Activated T-helper 2 cell treated with anti-CD3 and anti-CD28 coated beads, Interferon-gamma antibody, Interleukin-2, Interleukin-4, amounts not matched to agents 10 μg/mL and 5 μg/mL and 100 μg/mL, durations not matched to agents 14 hours and 24 hours and 36 hours (primary cell): ENCODE results near the gene CEBPZOS. TPM values are rescaled to one million over a fixed set of nuclear protein-coding genes. Genes with fewer than 3 reads are reported as not detected.

Experiments
- DNase-seq: peaks from one replicate; pipeline ENCODE4 v3.0.0; 2021; ENCODE audit warnings: low spot score
- H3K27ac Mint-ChIP-seq: one replicate; pipeline ENCODE4 v1.8.0; 2021; ENCODE audit warnings: mixed read lengths
- H3K27me3 Mint-ChIP-seq: one replicate; pipeline ENCODE4 v1.8.0; 2021; ENCODE audit warnings: low read depth, mixed read lengths
- H3K36me3 Mint-ChIP-seq: one replicate; pipeline ENCODE4 v1.8.0; 2021; ENCODE audit warnings: low read depth, mixed read lengths
- H3K4me1 Mint-ChIP-seq: one replicate; pipeline ENCODE4 v1.8.0; 2021; ENCODE audit warnings: low read depth, mixed read lengths
- H3K4me3 Mint-ChIP-seq: one replicate; pipeline ENCODE4 v1.8.0; 2021; ENCODE audit warnings: low read depth, mild to moderate bottlenecking, moderate library complexity, mixed read lengths
- H3K9me3 Mint-ChIP-seq: one replicate; pipeline ENCODE4 v1.8.0; 2021; ENCODE audit warnings: mixed read lengths
- intact Hi-C: fragments of 100-400 bp; cut with micrococcal nuclease; formaldehyde crosslinking; loops from one replicate; pipeline ENCODE4 v1.15.1; 2023
- total RNA-seq: library from RNA; stranded (reverse); gene quantifications from 2 replicates; pipeline ENCODE4 v1.2.3, GENCODE V29; 2022

Gene CEBPZOS
- total RNA-seq, 1 donor from 2014 or later, result 37.3 TPM

GRCh38 chr2:37226863-37227262 is 30.6 kb downstream of the CEBPZOS start:
- no peak overlapping the region for H3K27ac Mint-ChIP-seq
- no peak for DNase-seq
- no peaks in the 10 kb centered on the region for H3K27me3 Mint-ChIP-seq
- no peak overlapping the region for H3K4me3 Mint-ChIP-seq
- intact Hi-C loops, result no loop called here
- H3K9me3 Mint-ChIP-seq, result no peaks in the 10 kb centered on the region
- peaks cover 61% of the 10 kb centered on the region for H3K36me3 Mint-ChIP-seq
- peaks cover 41% of the 10 kb centered on the region for H3K4me1 Mint-ChIP-seq

DNA sequence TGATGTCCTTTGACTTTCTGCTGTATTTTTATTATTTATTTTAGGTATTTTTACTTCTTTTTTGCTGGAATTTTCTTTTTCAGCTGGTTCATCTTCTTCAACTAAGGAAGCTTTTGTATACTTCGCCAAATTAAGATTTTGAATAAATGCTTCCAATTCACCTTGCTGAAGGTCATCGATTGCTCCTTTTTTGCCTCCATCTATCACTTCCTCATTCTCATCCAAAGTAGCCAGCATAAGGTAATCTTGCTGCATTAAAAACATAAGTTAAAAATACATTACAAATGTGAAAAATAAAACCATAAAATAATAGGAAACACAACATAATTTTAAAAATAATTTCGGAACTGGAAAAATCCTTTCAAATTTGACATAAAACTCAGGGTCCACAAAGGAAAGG is 32.5 kb downstream of the CEBPZOS start:
- Mint-ChIP-seq H3K9me3 (no peaks in the 10 kb centered on the region), H3K27me3 (no peaks in the 10 kb centered on the region), H3K27ac (no peak overlapping the region), H3K4me3 (no peak overlapping the region), H3K36me3 (peaks cover 45% of the 10 kb centered on the region), H3K4me1 (peaks cover 28% of the 10 kb centered on the region)
- intact Hi-C loops, result no loop called here
- no peak for DNase-seq

- no peak for DNase-seq
- peaks cover 27% of the 10 kb centered on the region for H3K4me1 Mint-ChIP-seq
- no peaks in the 10 kb centered on the region for H3K9me3 Mint-ChIP-seq
- peaks cover 44% of the 10 kb centered on the region for H3K36me3 Mint-ChIP-seq
- H3K27ac Mint-ChIP-seq, result no peak overlapping the region
- no peak overlapping the region for H3K4me3 Mint-ChIP-seq
- no peaks in the 10 kb centered on the region for H3K27me3 Mint-ChIP-seq
- intact Hi-C loops, result loop anchor here (2.0 to 5.0 kb wide), 3 partner anchors 94 to 357 kb away; partner anchors contain the start of genes GPATCH11, HEATR5B and PRKD3
These were observed 34.3 kb downstream of the CEBPZOS start for GRCh38 chr2:37230581-37230980.

- no peak within 1 kb of the TSS for H3K4me3 Mint-ChIP-seq
- H3K4me1 Mint-ChIP-seq, result peaks cover 24% of the 10 kb centered on the region
- H3K27ac Mint-ChIP-seq, result no peak within 1 kb of the TSS
- no peaks in the 10 kb centered on the region for H3K9me3 Mint-ChIP-seq
- intact Hi-C loops, result loop anchor here (1.0 to 5.0 kb wide), 10 partner anchors 13 to 356 kb away; partner anchors contain the start of genes CEBPZOS, EIF2AK2, GPATCH11 and HEATR5B
- DNase-seq, result peak; percentile 81
- peaks cover 45% of the 10 kb centered on the region for H3K36me3 Mint-ChIP-seq
- H3K27me3 Mint-ChIP-seq, result no peaks in the 10 kb centered on the region
These were observed 35.2 kb downstream of the CEBPZOS start, which contains the start of the genes CEBPZ and NDUFAF7 for GRCh38 chr2:37231241-37232130. Gene CEBPZ, minus strand, starts transcription at chr2:37231596. Its CDS starts 29 bp downstream, at chr2:37231567. Gene NDUFAF7, plus strand, starts transcription at chr2:37231658. Its CDS starts 48 bp downstream, at chr2:37231706.

GRCh38 chr2:37232131-37232933 is 36.0 kb downstream of the CEBPZOS start:
- Mint-ChIP-seq H3K27ac (no peak overlapping the region), H3K9me3 (no peaks in the 10 kb centered on the region), H3K36me3 (peaks cover 41% of the 10 kb centered on the region), H3K27me3 (no peaks in the 10 kb centered on the region), H3K4me1 (peaks cover 19% of the 10 kb centered on the region), H3K4me3 (no peak overlapping the region)
- no peak for DNase-seq
- intact Hi-C loops, result loop anchor here (5.0 kb wide), 1 partner anchor 355 kb away; no protein-coding TSS in a partner anchor

DNA sequence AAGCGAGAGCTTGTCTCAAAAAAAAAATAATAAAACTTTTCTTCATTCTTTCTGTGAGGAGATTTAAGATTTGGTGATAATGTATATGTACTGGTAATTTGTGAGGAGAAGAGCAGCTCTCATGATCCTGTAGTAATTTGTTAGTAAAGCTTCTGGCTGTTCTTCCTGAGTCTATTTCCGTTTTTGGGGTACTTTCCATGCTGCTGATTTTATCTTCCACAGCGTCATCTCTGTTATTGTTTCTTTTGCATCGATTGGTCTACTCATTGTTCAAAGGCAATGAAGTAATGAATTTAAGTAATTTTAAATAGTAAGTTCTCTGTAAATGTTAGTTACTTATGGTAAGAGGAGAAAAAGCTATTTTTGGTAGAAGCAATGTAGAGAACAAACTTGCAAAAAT is 47.1 kb downstream of the CEBPZOS start:
- no peak for DNase-seq
- peaks cover 5% of the 10 kb centered on the region for H3K9me3 Mint-ChIP-seq
- H3K27me3 Mint-ChIP-seq, result no peaks in the 10 kb centered on the region
- H3K4me3 Mint-ChIP-seq, result no peak overlapping the region
- peaks cover 32% of the 10 kb centered on the region for H3K4me1 Mint-ChIP-seq
- peaks cover 88% of the 10 kb centered on the region for H3K36me3 Mint-ChIP-seq
- peak overlapping the region; percentile 40 for H3K27ac Mint-ChIP-seq
- intact Hi-C loops, result no loop called here

- intact Hi-C loops, result loop anchor here (1.0 kb wide), 1 partner anchor 13 kb away; the partner anchor contains the start of genes CEBPZ and NDUFAF7
- H3K27me3 Mint-ChIP-seq, result no peaks in the 10 kb centered on the region
- H3K36me3 Mint-ChIP-seq, result peaks cover 88% of the 10 kb centered on the region
- peaks cover 32% of the 10 kb centered on the region for H3K4me1 Mint-ChIP-seq
- H3K27ac Mint-ChIP-seq, result no peak overlapping the region
- peaks cover 5% of the 10 kb centered on the region for H3K9me3 Mint-ChIP-seq
- no peak for DNase-seq
- no peak overlapping the region for H3K4me3 Mint-ChIP-seq
These were observed 47.7 kb downstream of the CEBPZOS start for GRCh38 chr2:37244017-37244416.

GRCh38 chr2:37244755-37245154 is 48.5 kb downstream of the CEBPZOS start:
- H3K4me1 Mint-ChIP-seq, result peaks cover 32% of the 10 kb centered on the region
- no peaks in the 10 kb centered on the region for H3K27me3 Mint-ChIP-seq
- peaks cover 5% of the 10 kb centered on the region for H3K9me3 Mint-ChIP-seq
- H3K27ac Mint-ChIP-seq, result no peak overlapping the region
- no peak for DNase-seq
- intact Hi-C loops, result loop anchor here (1.0 kb wide), 1 partner anchor 13 kb away; the partner anchor contains the start of genes CEBPZ and NDUFAF7
- peaks cover 91% of the 10 kb centered on the region for H3K36me3 Mint-ChIP-seq
- no peak overlapping the region for H3K4me3 Mint-ChIP-seq

GRCh38 chr2:37246205-37246604 is 49.9 kb downstream of the CEBPZOS start:
- no peaks in the 10 kb centered on the region for H3K27me3 Mint-ChIP-seq
- H3K4me1 Mint-ChIP-seq, result peaks cover 25% of the 10 kb centered on the region
- peaks cover 90% of the 10 kb centered on the region for H3K36me3 Mint-ChIP-seq
- intact Hi-C loops, result no loop called here
- no peak overlapping the region for H3K27ac Mint-ChIP-seq
- no peak overlapping the region for H3K4me3 Mint-ChIP-seq
- DNase-seq, result no peak
- peaks cover 5% of the 10 kb centered on the region for H3K9me3 Mint-ChIP-seq

- H3K27me3 Mint-ChIP-seq, result no peaks in the 10 kb centered on the region
- H3K27ac Mint-ChIP-seq, result no peak overlapping the region
- no peaks in the 10 kb centered on the region for H3K9me3 Mint-ChIP-seq
- H3K36me3 Mint-ChIP-seq, result peaks cover 77% of the 10 kb centered on the region
- no peak for DNase-seq
- intact Hi-C loops, result no loop called here
- H3K4me1 Mint-ChIP-seq, result no peaks in the 10 kb centered on the region
- no peak overlapping the region for H3K4me3 Mint-ChIP-seq
These were observed 54.8 kb downstream of the CEBPZOS start for GRCh38 chr2:37250869-37251740.
